ENCODE data around the gene ZNF423. TPM values are rescaled to one million over a fixed set of nuclear protein-coding genes. Genes with fewer than 3 reads are reported as not detected.

Gene ZNF423
- total RNA-seq, 2 experiments from 2014 or later: not detected

DNA sequence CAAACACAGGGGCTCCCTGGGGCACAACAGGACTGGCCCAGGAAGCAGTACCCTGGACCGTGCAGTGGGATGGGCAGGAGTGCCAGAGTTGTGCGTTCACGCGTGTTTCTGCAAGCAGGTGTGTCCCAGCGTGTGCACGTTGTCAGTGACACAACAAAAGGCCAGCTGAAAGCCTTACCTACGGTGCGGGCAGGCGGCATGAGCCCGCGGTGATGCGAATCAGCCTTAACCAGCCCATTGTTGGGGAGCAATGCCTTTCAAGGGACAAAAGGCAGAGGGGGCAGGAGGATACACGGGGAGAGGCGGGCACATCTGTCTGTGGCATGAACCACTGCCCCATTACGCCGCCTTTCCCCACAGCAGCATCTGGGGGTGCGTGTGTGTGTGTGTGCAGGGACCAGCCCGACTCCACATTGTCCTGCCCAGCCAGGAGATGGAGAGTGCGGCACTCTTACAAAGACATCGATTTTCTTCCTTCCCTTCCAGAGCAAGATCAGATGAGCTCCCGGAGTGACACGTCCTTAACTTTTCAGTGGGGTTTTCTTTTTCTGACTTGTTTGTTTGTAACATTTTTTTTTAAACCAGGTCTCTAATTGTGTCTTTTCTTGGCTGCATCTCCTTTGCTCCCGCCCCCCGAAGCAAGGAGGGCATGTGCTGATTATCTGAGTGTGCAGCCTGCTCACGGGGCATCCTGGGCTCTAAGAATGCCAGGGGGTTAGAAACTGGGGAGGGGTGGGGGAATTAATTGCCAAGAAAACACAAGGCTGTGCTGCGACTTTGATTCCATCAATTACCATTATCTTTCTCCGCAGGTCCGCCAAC is 158.1 kb downstream of the ZNF423 start:
- H3K27me3 Mint-ChIP-seq: peaks cover 11% of the 10 kb centered on the region

GRCh38 chr16:49696414-49697101 is 159.4 kb downstream of the ZNF423 start:
- H3K36me3 Mint-ChIP-seq: no peaks in the 10 kb centered on the region
- ChIA-PET CTCF (no interaction called here), POLR2A (no interaction called here)
- no peaks in the 10 kb centered on the region for H3K4me1 Mint-ChIP-seq (ENCODE audit: low read depth)
- H3K27me3 Mint-ChIP-seq: peaks cover 11% of the 10 kb centered on the region
- no peak overlapping the region for H3K4me3 Mint-ChIP-seq
- H3K9me3 Mint-ChIP-seq: no peaks in the 10 kb centered on the region
- H3K27ac Mint-ChIP-seq: no peak overlapping the region
- DNase-seq: no peak
- intact Hi-C loops (cut with micrococcal nuclease): no loop called here

More for the DNA sequence above, 158.1 kb downstream of the ZNF423 start:
- ChIA-PET POLR2A (no interaction called here), CTCF (no interaction called here)
- Mint-ChIP-seq H3K27ac (no peak overlapping the region), H3K36me3 (no peaks in the 10 kb centered on the region), H3K9me3 (no peaks in the 10 kb centered on the region), H3K4me1 (ENCODE audit: low read depth) (no peaks in the 10 kb centered on the region), H3K4me3 (no peak overlapping the region)
- DNase-seq: no peak
- intact Hi-C loops (cut with micrococcal nuclease): no loop called here

- CTCF ChIA-PET: no interaction called here
- intact Hi-C loops (cut with micrococcal nuclease): no loop called here
- Mint-ChIP-seq H3K4me1 (ENCODE audit: low read depth) (no peaks in the 10 kb centered on the region), H3K4me3 (no peak overlapping the region), H3K27me3 (peaks cover 11% of the 10 kb centered on the region), H3K36me3 (no peaks in the 10 kb centered on the region), H3K9me3 (no peaks in the 10 kb centered on the region), H3K27ac (no peak overlapping the region)
- no peak for DNase-seq
- POLR2A ChIA-PET: no interaction called here
Observed at GRCh38 chr16:49695782-49696413, 160.0 kb downstream of the ZNF423 start.

- Mint-ChIP-seq H3K27me3 (peaks cover 7% of the 10 kb centered on the region), H3K36me3 (no peaks in the 10 kb centered on the region), H3K4me1 (ENCODE audit: low read depth) (no peaks in the 10 kb centered on the region), H3K27ac (no peak overlapping the region), H3K4me3 (no peak overlapping the region), H3K9me3 (no peaks in the 10 kb centered on the region)
- ChIA-PET CTCF (no interaction called here), POLR2A (no interaction called here)
- no peak for DNase-seq
- intact Hi-C loops (cut with micrococcal nuclease): no loop called here
Observed at GRCh38 chr16:49693445-49693844, 162.5 kb downstream of the ZNF423 start.

DNA sequence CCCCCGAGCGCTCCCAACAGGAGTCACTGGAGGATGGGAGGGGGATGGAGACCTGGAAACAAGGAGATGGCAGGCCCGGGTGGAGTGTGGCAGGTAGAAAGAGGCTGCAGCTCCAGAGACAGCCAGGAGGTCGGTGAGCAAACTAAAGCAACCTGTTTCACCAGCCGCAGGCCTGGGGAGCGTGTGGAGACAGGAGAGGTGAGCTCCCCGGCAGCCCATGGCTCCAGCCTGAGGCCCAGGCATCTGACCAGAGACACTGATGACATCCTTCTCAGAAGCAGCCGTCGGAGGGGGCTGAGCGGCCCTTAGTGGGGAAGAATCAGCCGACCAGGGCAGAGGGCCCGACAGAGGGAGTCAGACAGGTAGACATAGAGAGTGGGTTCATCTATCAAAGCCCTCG is 165.1 kb downstream of the ZNF423 start:
- ChIA-PET CTCF (no interaction called here), POLR2A (no interaction called here)
- H3K9me3 Mint-ChIP-seq: no peaks in the 10 kb centered on the region
- no peaks in the 10 kb centered on the region for H3K4me1 Mint-ChIP-seq (ENCODE audit: low read depth)
- no peak for DNase-seq
- intact Hi-C loops (cut with micrococcal nuclease): no loop called here
- H3K27me3 Mint-ChIP-seq: peaks cover 12% of the 10 kb centered on the region
- no peak overlapping the region for H3K27ac Mint-ChIP-seq
- no peak overlapping the region for H3K4me3 Mint-ChIP-seq
- no peaks in the 10 kb centered on the region for H3K36me3 Mint-ChIP-seq

- no peak overlapping the region for H3K27ac Mint-ChIP-seq
- intact Hi-C loops (cut with micrococcal nuclease): no loop called here
- no peak for DNase-seq
- H3K4me3 Mint-ChIP-seq: no peak overlapping the region
- no peaks in the 10 kb centered on the region for H3K9me3 Mint-ChIP-seq
- ChIA-PET CTCF (no interaction called here), POLR2A (no interaction called here)
- H3K36me3 Mint-ChIP-seq: no peaks in the 10 kb centered on the region
- no peaks in the 10 kb centered on the region for H3K4me1 Mint-ChIP-seq (ENCODE audit: low read depth)
- peaks cover 12% of the 10 kb centered on the region for H3K27me3 Mint-ChIP-seq
Observed at GRCh38 chr16:49688036-49688697, 167.7 kb downstream of the ZNF423 start.

- no peaks in the 10 kb centered on the region for H3K36me3 Mint-ChIP-seq
- ChIA-PET CTCF (no interaction called here), POLR2A (no interaction called here)
- H3K9me3 Mint-ChIP-seq: no peaks in the 10 kb centered on the region
- no peak overlapping the region for H3K4me3 Mint-ChIP-seq
- H3K27me3 Mint-ChIP-seq: peaks cover 12% of the 10 kb centered on the region
- no peak for DNase-seq
- intact Hi-C loops (cut with micrococcal nuclease): no loop called here
- H3K27ac Mint-ChIP-seq: no peak overlapping the region
- no peaks in the 10 kb centered on the region for H3K4me1 Mint-ChIP-seq (ENCODE audit: low read depth)
Observed at GRCh38 chr16:49687476-49688002, 168.4 kb downstream of the ZNF423 start.

DNA sequence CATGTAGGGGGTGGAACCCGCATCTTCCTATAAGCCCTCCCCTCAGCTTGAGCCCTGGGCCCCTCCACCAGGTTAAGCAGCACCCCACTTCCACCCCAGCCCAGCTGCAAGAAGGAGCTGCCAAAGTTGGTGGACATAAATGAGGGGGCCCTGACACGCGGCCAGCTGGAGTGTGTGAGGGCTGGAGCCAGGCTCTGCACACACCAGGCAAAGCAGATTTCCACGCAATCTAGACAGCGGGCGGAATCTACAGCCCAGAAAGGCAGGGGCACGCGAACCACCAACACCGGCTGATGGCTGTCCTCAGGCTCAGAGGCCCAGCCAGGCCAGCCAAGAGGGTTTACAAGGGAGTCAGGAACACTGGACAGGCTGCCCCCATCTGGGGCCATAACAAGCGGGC is 171.2 kb downstream of the ZNF423 start:
- POLR2A ChIA-PET: interaction anchor here (0.6 kb wide), 1 partner anchor 296 kb away, joined by 3 read pairs; no protein-coding TSS in a partner anchor
- intact Hi-C loops (cut with micrococcal nuclease): no loop called here
- Mint-ChIP-seq H3K9me3 (no peaks in the 10 kb centered on the region), H3K4me1 (ENCODE audit: low read depth) (no peaks in the 10 kb centered on the region), H3K27ac (no peak overlapping the region), H3K27me3 (peaks cover 12% of the 10 kb centered on the region), H3K4me3 (no peak overlapping the region), H3K36me3 (no peaks in the 10 kb centered on the region)
- CTCF ChIA-PET: no interaction called here
- DNase-seq: no peak

GRCh38 chr16:49682577-49683165 is 173.2 kb downstream of the ZNF423 start:
- no peak overlapping the region for H3K27ac Mint-ChIP-seq
- H3K9me3 Mint-ChIP-seq: no peaks in the 10 kb centered on the region
- intact Hi-C loops (cut with micrococcal nuclease): no loop called here
- DNase-seq: no peak
- H3K4me3 Mint-ChIP-seq: no peak overlapping the region
- ChIA-PET CTCF (no interaction called here), POLR2A (no interaction called here)
- no peaks in the 10 kb centered on the region for H3K36me3 Mint-ChIP-seq
- no peaks in the 10 kb centered on the region for H3K4me1 Mint-ChIP-seq (ENCODE audit: low read depth)
- H3K27me3 Mint-ChIP-seq: peaks cover 8% of the 10 kb centered on the region

GRCh38 chr16:49681217-49681883 is 174.6 kb downstream of the ZNF423 start:
- Mint-ChIP-seq H3K27ac (no peak overlapping the region), H3K4me1 (ENCODE audit: low read depth) (no peaks in the 10 kb centered on the region), H3K27me3 (no peaks in the 10 kb centered on the region), H3K9me3 (no peaks in the 10 kb centered on the region), H3K4me3 (no peak overlapping the region), H3K36me3 (no peaks in the 10 kb centered on the region)
- ChIA-PET POLR2A (no interaction called here), CTCF (no interaction called here)
- intact Hi-C loops (cut with micrococcal nuclease): no loop called here
- no peak for DNase-seq

GRCh38 chr16:49679095-49679494 is 176.8 kb downstream of the ZNF423 start:
- intact Hi-C loops (cut with micrococcal nuclease): no loop called here
- Mint-ChIP-seq H3K4me3 (no peak overlapping the region), H3K27ac (no peak overlapping the region), H3K27me3 (no peaks in the 10 kb centered on the region), H3K4me1 (ENCODE audit: low read depth) (no peaks in the 10 kb centered on the region), H3K36me3 (no peaks in the 10 kb centered on the region), H3K9me3 (no peaks in the 10 kb centered on the region)
- ChIA-PET POLR2A (no interaction called here), CTCF (no interaction called here)
- no peak for DNase-seq

All from activated CD4-positive, alpha-beta memory T cell treated with anti-CD3 and anti-CD28 coated beads for 36 hours (primary cell).